ENCODE results near the gene TSPAN8.
"Not testable (repeated sequence)": the region's sequence is repeated elsewhere in the genome, so short reads cannot be mapped to it uniquely, and the experiment has no call there.

The TSPAN8 gene

DNA sequence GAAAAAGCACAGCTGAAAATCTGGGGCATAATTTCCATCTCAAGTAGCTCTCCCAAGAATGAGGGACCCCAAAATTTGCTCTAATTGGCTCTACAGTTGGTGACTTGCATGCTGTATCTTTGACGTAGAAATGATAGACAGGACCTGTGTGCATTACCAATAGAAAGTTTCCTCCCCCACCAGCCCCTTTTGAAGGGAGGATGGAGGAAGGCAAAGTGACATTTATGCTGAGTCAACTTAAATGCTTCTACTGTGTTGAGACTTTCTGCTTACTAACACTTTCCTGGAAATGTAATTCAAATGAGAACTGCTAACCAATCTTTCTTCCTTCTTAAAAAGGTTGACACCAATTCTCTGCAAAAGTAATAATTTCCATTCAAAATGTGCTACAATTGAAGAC lies 31.9 kb downstream of the TSPAN8 start:
- DNase-seq, result no peak

DNA sequence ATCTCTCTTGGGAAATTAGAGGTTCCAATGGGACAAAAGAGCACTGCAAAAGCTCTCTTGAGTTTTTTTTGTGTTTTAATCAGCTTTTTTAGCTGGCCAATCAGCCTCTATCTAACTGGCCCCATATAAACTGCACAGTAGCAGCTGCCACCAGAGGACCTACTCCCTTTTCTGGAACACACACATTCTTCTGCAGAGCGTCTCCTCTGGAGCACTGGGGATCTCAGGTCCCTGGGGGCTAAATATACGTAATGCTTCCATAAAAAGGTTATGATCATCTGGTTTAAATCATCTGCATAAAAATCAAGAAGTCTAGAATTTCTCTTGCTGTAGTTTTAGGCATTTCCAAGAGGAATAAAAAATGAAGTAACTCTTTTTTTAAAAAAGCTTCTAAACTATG lies 32.3 kb downstream of the TSPAN8 start:
- no peak for DNase-seq

DNA sequence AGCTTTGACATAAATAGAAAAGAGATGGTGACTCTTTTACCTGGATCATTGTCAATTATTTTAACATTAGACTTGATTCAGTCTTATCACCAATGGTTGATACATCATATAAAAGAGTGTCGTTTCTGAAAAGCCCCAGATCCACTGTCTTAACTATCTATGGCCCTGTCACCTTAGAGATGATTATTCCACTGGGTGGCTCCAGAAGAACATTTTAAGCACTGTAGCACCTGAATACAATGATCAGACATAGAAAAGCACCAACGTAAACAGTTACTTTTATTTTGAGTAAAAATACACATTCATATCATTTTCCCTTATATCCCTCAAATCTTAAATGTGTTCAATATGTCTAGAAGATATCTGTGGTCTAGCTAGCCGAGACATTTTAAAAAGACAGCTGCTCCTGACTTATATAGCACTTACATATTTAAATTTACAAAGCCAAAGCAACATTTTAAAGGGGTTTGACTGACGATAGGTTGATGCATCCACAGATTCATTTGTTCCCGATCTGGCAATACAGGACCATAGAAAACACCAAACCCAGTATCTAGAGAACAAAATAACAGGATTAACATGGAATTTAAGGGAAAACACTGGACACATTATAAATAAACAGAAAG lies 32.9 kb downstream of the TSPAN8 start:
- no peak for DNase-seq

DNA sequence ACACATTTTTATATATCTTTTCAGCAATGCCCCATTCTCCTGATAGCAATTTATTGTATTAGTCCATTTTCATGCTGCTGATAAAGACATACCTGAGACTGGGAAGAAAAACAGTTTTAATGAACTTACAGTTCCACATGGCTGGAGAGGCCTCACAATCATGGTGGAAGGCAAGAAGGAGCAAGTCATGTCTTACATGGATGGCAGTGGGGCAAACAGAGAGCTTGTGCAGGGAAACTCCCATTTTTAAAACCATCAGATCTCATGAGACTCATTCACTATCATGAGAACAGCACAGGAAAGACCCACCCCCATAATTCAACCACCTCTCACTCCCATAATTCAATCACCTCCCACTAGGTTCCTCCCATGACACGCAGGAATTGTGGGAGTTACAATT lies 44.7 kb downstream of the TSPAN8 start:
- DNase-seq, result not testable (repeated sequence)

DNA sequence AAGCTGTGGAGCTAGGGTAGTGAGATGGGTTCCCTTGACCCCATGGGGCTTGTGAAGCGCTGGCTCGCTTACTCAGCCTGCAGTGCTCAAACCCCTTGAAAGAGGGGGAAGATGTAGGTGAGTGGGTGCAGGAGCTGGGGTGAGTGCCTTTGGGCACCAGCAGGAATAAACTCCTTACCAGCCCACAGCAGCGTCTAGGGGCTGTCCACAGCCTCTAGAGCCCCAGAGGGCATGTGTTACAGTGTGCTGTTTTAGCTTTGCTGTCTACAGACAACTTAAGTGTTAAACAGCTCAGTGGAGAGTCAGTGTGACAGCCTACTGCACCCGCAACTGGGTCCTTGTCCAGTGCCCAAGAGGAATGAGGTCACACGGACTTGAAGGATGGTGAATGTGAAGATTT lies 48.0 kb downstream of the TSPAN8 start:
- no peak for DNase-seq

DNA sequence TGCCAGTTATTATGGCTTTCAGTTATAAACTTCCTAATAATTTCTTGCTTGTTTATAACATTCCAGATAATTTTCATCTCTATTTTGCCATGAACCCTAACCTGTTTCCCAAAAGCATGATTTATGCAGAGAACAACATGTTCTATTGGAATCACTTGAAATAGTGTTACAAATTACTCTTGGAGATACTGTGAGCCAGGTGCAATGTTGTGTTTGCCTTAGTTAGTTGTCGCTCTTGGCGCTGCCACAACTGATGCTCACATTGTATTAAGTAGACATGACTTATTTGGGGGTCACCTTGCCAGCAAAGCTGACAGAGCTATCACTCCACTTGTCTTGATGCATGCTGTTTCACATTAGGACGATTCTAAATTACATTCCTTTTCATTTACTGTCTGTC lies 49.4 kb downstream of the TSPAN8 start:
- DNase-seq, result no peak

DNA sequence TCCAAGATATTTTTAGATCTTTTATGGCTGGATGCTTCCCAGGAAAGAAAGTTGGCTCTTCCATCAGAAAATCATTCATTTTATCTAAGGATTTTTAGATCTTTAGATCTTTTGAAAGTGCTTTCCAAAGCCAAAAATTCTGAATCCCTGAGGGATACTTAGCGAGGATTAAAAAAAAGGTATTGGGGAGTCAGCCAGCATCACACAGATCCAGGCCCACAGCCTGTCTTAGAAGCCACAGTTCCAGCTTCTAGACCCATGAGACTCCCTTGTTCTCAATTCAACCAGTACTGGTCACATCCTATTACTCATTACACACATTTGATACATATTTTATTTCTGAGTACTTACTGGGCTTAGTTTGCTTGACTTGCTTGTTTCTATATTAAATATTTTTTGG lies 49.9 kb downstream of the TSPAN8 start:
- DNase-seq, result no peak

DNA sequence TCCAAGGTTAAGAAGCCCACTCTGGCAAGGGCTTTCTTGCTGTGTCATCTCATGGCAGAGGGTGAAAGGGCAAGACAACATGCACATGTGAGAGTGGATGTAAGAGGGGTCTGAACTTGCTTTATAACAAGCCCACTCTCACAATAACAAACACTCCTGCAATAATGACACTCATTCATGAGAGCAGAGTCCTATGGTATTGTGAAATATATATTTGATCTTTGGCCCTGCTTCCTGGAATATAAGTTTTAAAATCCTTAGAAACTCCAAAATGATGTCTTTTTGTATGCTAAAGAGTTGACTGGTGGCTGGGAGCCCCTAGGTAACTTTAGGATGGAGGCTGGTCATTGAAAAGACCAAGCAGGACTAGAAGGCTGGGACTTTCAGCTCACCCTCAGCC lies 51.8 kb downstream of the TSPAN8 start:
- DNase-seq, result no peak

DNA sequence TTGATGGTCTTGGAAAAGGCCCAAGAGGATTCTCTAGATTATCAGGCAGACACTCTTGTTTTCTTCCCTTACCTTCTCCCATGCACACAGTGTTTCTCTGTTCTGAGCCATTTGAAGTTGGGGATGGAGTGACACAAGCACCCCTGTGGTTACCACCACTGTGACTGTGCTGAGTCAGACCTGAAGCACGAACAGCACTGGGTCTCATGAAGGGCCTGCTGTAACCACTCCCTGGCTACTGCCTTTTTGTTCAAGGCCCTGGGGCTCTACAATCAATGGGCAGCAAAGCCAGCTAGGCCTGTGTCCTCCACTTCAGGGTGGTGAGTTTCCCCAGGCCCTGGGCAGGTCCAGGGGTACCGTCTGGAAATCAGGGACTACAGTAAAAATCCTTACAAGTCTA lies 65.5 kb downstream of the TSPAN8 start:
- DNase-seq, result no peak

DNA sequence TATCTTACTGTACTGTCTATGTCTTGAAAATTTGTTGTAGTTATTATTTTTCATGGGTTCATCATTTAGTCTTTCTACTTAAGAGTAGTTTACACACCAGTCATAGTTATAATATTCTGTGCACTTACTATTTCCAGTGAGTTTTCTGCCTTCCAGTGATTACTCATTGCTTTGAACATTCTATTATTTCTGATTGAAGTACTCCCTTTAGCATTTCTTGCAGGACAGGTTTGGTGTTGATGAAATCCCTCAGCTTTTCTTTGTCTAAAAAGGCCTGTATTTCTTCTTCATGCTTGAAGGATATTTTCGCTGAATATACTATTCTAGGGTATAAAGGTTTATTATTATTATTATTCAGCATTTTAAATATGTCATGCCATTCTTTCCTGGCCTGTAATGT lies 66.8 kb downstream of the TSPAN8 start:
- no peak for DNase-seq

DNA sequence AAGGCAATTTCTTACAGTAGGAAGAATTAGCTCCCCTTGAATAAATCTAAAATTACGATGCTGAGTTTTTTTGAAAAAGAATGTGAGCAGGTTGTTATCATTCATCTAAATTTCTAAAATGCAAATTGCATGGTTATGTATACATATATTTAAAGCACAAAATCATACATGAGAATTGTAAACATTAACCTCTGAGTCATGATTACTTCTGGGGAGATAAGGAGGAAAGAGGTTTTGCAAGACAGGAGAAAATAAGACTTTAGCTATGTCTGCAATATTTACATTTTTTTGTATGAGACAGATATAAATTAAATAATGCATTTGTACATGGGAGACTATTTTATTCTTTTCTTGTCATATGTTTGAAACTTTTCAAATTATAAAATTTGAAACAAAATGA lies 72.2 kb downstream of the TSPAN8 start:
- no peak for DNase-seq

DNA sequence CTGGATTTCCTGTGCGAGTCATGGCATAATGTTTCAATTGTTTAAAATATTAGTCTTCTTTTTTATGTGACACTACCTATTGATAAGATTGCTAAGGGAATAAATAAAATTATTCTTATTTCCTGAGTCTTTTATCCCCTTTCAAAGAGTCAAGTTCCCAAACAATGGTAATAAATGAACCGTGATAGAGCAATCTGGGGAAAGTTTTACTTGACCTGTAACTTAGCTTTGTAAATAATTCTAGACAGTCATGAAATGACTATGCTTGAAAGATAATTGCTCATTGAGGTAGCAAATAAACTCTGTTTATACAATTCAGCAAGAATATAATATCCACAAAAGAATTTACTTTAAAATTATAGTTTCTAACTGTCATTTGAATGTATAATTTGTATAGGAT lies 82.1 kb downstream of the TSPAN8 start:
- no peak for DNase-seq

Measured in stimulated activated CD4-positive, alpha-beta T cell treated with anti-CD3 and anti-CD28 coated beads, Interleukin-2, amount 100 ng/mL, for 48 hours (primary cell).